WTC11 (cell line): Measurements from ENCODE around the gene ADGRL3. TPM values are rescaled to one million over a fixed set of nuclear protein-coding genes. Genes with fewer than 3 reads are reported as not detected.

ENCODE experiments used
- ATAC-seq: fragments of 200-7000 bp; cut with Tn5 transposase; 2 replicates; pipeline ENCODE4 v1.10.0; 2021; ENCODE audit warnings: mild to moderate bottlenecking, moderate library complexity
- CTCF ChIA-PET: fragments of 300-600 bp; sonication (Branson Sonifier 250); formaldehyde crosslinking; loops from one replicate; lab custom pipeline; 2021; ENCODE audit warnings: antibody characterized with exemption; lab: Charles Lee
- POLR2A ChIA-PET: fragments of 350-600 bp; sonication (Branson Sonifier 250); formaldehyde crosslinking; loops from one replicate; lab custom pipeline; 2021; ENCODE audit warnings: antibody characterized with exemption; lab: Charles Lee
- DNase-seq: peaks from one replicate; pipeline ENCODE4 v3.0.0; 2021; ENCODE audit warnings: low spot score
- H3K27ac Mint-ChIP-seq: 2 replicates; pipeline ENCODE4 v1.8.0; 2021; ENCODE audit warnings: mixed read lengths
- H3K27me3 Mint-ChIP-seq: 2 replicates; pipeline ENCODE4 v1.8.0; 2021; ENCODE audit warnings: low read depth, mild to moderate bottlenecking, moderate library complexity, mixed read lengths
- H3K36me3 Mint-ChIP-seq: 2 replicates; pipeline ENCODE4 v1.8.0; 2021; ENCODE audit warnings: mixed read lengths
- H3K4me1 Mint-ChIP-seq: 2 replicates; pipeline ENCODE4 v1.8.0; 2022; ENCODE audit warnings: mixed read lengths
- H3K4me3 Mint-ChIP-seq: 2 replicates; pipeline ENCODE4 v1.8.0; 2021; ENCODE audit warnings: mild to moderate bottlenecking, moderate library complexity, mixed read lengths
- H3K9me3 Mint-ChIP-seq: 2 replicates; pipeline ENCODE4 v1.8.0; 2021; ENCODE audit warnings: mixed read lengths
- AFF4 ChIP-seq: sonication (generic); formaldehyde crosslinking; IDR thresholded peaks from 2 replicates; pipeline ENCODE4 v1.8.1; 2023; ENCODE audit warnings: mild to moderate bottlenecking, missing genetic modification reagents, borderline replicate concordance
- CBFB ChIP-seq: sonication (generic); formaldehyde crosslinking; IDR thresholded peaks from 2 replicates; pipeline ENCODE4 v1.8.1; 2022; ENCODE audit warnings: mild to moderate bottlenecking, low read depth, missing genetic modification reagents
- EMX1 ChIP-seq: fragments of 250-450 bp; sonication (Bioruptor Pico); IDR thresholded peaks from 2 replicates; pipeline ENCODE4 v1.8.0; 2021; ENCODE audit warnings: mild to moderate bottlenecking
- ERG ChIP-seq: fragments of 250-450 bp; sonication (Bioruptor Pico); IDR thresholded peaks from 2 replicates; pipeline ENCODE4 v1.8.0; 2021; ENCODE audit warnings: mild to moderate bottlenecking
- ESRRA ChIP-seq: sonication (generic); formaldehyde crosslinking; IDR thresholded peaks from 2 replicates; pipeline ENCODE4 v1.8.1; 2022; ENCODE audit warnings: mild to moderate bottlenecking, missing genetic modification reagents, borderline replicate concordance
- FOXJ3 ChIP-seq: sonication (generic); formaldehyde crosslinking; IDR thresholded peaks from 2 replicates; pipeline ENCODE4 v1.9.0; 2021; ENCODE audit warnings: missing genetic modification reagents, mild to moderate bottlenecking, borderline replicate concordance
- HMGA2 ChIP-seq: fragments of 250-450 bp; sonication (Bioruptor Pico); IDR thresholded peaks from 2 replicates; pipeline ENCODE4 v1.4.0; 2021; ENCODE audit warnings: mild to moderate bottlenecking, moderate library complexity
- MYBL2 ChIP-seq: sonication (generic); formaldehyde crosslinking; IDR thresholded peaks from 2 replicates; pipeline ENCODE4 v1.8.1; 2023; ENCODE audit warnings: mild to moderate bottlenecking, moderate library complexity, missing genetic modification reagents
- NFE2L1 ChIP-seq: sonication (generic); formaldehyde crosslinking; IDR thresholded peaks from 2 replicates; pipeline ENCODE4 v1.8.1; 2023; ENCODE audit warnings: missing genetic modification reagents
- SMAD3 ChIP-seq: sonication (generic); formaldehyde crosslinking; IDR thresholded peaks from 2 replicates; pipeline ENCODE4 v1.8.0; 2022; ENCODE audit warnings: missing genetic modification reagents, mild to moderate bottlenecking, borderline replicate concordance
- TCF7 ChIP-seq: sonication (generic); formaldehyde crosslinking; IDR thresholded peaks from 2 replicates; pipeline ENCODE4 v1.8.0; 2022; ENCODE audit warnings: mild to moderate bottlenecking, low read depth, missing genetic modification reagents, moderate library complexity
- TEAD1 ChIP-seq: sonication (generic); formaldehyde crosslinking; IDR thresholded peaks from 2 replicates; pipeline ENCODE4 v1.8.0; 2022; ENCODE audit warnings: mild to moderate bottlenecking, missing genetic modification reagents
- TEAD4 ChIP-seq: sonication (generic); formaldehyde crosslinking; IDR thresholded peaks from 2 replicates; pipeline ENCODE4 v1.8.0; 2022; ENCODE audit warnings: mild to moderate bottlenecking, missing genetic modification reagents
- USF2 ChIP-seq: sonication (generic); formaldehyde crosslinking; IDR thresholded peaks from 2 replicates; pipeline ENCODE4 v1.8.1; 2023; ENCODE audit warnings: mild to moderate bottlenecking, missing genetic modification reagents, moderate library complexity
- ZNF138 ChIP-seq: sonication (generic); formaldehyde crosslinking; conservative IDR thresholded peaks from 2 replicates; pipeline ENCODE4 v1.8.1; 2022; ENCODE audit warnings: mild to moderate bottlenecking, moderate library complexity, missing genetic modification reagents
- total RNA-seq: library from RNA; stranded (reverse); gene quantifications from 3 replicates; pipeline ENCODE4 v1.2.3, GENCODE V29; 2021
- TF ChIP-seq, protein P1 (sequence below): fragments of 200-600 bp; IDR thresholded peaks from 2 replicates; pipeline ENCODE4 v1.8.0; 2022; ENCODE audit warnings: antibody characterized with exemption
- TF ChIP-seq, protein P2 (sequence below): sonication (generic); formaldehyde crosslinking; IDR thresholded peaks from 2 replicates; pipeline ENCODE4 v1.8.0; 2022; ENCODE audit warnings: mild to moderate bottlenecking, missing genetic modification reagents
- TF ChIP-seq, protein P3 (sequence below): sonication (generic); formaldehyde crosslinking; IDR thresholded peaks from 2 replicates; pipeline ENCODE4 v1.8.0; 2022; ENCODE audit warnings: mild to moderate bottlenecking, missing genetic modification reagents

The ADGRL3 gene
- total RNA-seq, 1 experiment from 2014 or later, result 8.7 TPM

DNA sequence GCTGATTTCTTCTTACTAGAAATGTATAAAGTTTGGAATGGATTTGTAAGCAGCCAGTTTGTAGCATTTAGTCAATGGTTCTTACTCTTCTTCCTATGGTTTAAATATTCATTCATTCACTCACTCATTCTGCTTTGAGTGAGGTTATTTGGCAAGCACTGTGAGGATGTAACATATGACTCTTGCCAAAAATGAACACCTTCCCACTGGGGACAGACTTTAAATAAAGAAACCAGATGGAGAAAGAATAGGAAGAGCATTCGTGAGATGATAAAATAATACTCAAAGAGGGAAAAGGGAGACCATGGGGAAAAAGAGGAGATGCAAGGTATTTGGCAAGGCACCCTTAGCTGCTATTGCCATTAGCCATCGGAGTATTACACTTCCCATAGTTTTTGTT, 586.1 kb downstream of the ADGRL3 start (continued):
- TF ChIP-seq, protein P1, sequence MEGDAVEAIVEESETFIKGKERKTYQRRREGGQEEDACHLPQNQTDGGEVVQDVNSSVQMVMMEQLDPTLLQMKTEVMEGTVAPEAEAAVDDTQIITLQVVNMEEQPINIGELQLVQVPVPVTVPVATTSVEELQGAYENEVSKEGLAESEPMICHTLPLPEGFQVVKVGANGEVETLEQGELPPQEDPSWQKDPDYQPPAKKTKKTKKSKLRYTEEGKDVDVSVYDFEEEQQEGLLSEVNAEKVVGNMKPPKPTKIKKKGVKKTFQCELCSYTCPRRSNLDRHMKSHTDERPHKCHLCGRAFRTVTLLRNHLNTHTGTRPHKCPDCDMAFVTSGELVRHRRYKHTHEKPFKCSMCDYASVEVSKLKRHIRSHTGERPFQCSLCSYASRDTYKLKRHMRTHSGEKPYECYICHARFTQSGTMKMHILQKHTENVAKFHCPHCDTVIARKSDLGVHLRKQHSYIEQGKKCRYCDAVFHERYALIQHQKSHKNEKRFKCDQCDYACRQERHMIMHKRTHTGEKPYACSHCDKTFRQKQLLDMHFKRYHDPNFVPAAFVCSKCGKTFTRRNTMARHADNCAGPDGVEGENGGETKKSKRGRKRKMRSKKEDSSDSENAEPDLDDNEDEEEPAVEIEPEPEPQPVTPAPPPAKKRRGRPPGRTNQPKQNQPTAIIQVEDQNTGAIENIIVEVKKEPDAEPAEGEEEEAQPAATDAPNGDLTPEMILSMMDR, result no peak
- TF ChIP-seq USF2 (CRISPR knock-in tag) (no peak), ERG (CRISPR knock-in tag) (no peak), ESRRA (CRISPR knock-in tag) (no peak)

DNA sequence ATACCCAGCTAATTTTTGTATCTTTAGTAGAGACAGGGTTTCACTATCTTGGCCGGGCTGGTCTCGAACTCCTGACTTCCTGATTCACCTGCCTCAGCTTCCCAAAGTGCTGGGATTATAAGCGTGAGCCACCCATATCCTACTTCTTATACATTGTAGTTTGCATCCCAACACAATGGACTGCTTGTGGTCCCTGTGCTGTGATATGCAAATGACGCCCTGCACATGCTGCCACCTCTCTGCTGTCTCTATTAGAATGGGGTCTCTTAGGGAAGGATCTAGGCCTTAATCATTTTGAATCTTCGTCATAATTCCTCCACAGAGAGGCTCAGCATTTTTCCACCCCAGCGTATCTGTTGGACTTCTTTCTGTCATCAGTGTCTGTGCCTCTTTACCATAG, 595.9 kb downstream of the ADGRL3 start:
- peaks cover 20% of the 10 kb centered on the region for H3K4me1 Mint-ChIP-seq
- ChIA-PET CTCF (no interaction called here), POLR2A (no interaction called here)
- H3K9me3 Mint-ChIP-seq, result peaks cover 24% of the 10 kb centered on the region
- H3K27ac Mint-ChIP-seq, result peak overlapping the region; percentile 25; the same call in 1 of the 2 replicates
- TF ChIP-seq TEAD1 (0 out of 2 replicates have a peak, but pooled peaks have one; percentile 22), ZNF138 (CRISPR knock-in tag) (no peak)
- ATAC-seq (peak; percentile 66), DNase-seq (no peak)
- H3K27me3 Mint-ChIP-seq, result peaks cover 3% of the 10 kb centered on the region; the same call in 1 of the 2 replicates
- peaks cover 24% of the 10 kb centered on the region for H3K36me3 Mint-ChIP-seq
- H3K4me3 Mint-ChIP-seq, result no peak overlapping the region

- ChIA-PET POLR2A (no interaction called here), CTCF (no interaction called here)
- no peak overlapping the region for H3K27ac Mint-ChIP-seq
Observed at GRCh38 chr4:61799794-61800193, 599.7 kb downstream of the ADGRL3 start.

DNA sequence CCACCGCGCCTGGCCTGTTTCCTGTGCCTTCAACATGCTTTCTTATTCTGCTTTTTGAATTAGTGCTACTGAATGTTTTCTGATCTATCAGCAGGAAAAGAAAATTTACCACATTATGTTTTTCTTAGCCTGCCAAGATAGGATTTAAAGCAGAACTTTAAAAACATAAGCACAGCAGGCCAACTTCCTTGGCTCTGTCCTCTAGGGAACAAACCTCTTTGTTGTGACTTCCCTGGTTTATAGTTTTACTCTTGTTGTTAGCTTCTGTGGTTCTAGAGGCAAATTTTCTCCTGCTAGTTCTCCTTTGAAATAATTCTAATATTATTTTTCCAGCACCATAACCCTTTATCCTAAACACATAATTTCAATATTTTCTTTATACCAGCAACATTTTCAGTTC, 605.1 kb downstream of the ADGRL3 start:
- CTCF ChIA-PET, result no interaction called here
- TF ChIP-seq HMGA2, result no peak
- TF ChIP-seq CBFB (CRISPR knock-in tag), result no peak
- TF ChIP-seq NFE2L1, result no peak
- TF ChIP-seq TCF7, result no peak
- no peak for TF ChIP-seq TEAD4 (CRISPR knock-in tag)
- no peak for TF ChIP-seq MYBL2 (CRISPR knock-in tag)

More at GRCh38 chr4:61799794-61800193, 599.7 kb downstream of the ADGRL3 start:
- Mint-ChIP-seq H3K4me1 (peaks cover 22% of the 10 kb centered on the region), H3K9me3 (no peaks in the 10 kb centered on the region)
- no peak for DNase-seq
- ATAC-seq, result no peak
- no peak for TF ChIP-seq EMX1 (CRISPR knock-in tag)
- no peak for TF ChIP-seq FOXJ3 (CRISPR knock-in tag)
- TF ChIP-seq TCF7, result no peak
- TF ChIP-seq, all 79 proteins: peak for 0
- Mint-ChIP-seq H3K4me3 (no peak overlapping the region), H3K27me3 (peaks cover 3% of the 10 kb centered on the region; the same call in 1 of the 2 replicates), H3K36me3 (no peaks in the 10 kb centered on the region)

GRCh38 chr4:61805979-61806378, 605.9 kb downstream of the ADGRL3 start:
- CTCF ChIA-PET, result no interaction called here
- Mint-ChIP-seq H3K27ac (no peak overlapping the region), H3K4me1 (peaks cover 16% of the 10 kb centered on the region), H3K27me3 (peaks cover 3% of the 10 kb centered on the region; the same call in 1 of the 2 replicates), H3K36me3 (no peaks in the 10 kb centered on the region), H3K9me3 (no peaks in the 10 kb centered on the region), H3K4me3 (no peak overlapping the region)
- ATAC-seq (no peak), DNase-seq (no peak)
- POLR2A ChIA-PET, result no interaction called here
- TF ChIP-seq, protein P2, sequence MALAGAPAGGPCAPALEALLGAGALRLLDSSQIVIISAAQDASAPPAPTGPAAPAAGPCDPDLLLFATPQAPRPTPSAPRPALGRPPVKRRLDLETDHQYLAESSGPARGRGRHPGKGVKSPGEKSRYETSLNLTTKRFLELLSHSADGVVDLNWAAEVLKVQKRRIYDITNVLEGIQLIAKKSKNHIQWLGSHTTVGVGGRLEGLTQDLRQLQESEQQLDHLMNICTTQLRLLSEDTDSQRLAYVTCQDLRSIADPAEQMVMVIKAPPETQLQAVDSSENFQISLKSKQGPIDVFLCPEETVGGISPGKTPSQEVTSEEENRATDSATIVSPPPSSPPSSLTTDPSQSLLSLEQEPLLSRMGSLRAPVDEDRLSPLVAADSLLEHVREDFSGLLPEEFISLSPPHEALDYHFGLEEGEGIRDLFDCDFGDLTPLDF, result no peak
- TF ChIP-seq AFF4 (no peak), TEAD1 (no peak), SMAD3 (CRISPR knock-in tag) (no peak)
- TF ChIP-seq, protein P3, sequence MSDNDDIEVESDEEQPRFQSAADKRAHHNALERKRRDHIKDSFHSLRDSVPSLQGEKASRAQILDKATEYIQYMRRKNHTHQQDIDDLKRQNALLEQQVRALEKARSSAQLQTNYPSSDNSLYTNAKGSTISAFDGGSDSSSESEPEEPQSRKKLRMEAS (CRISPR knock-in tag), result no peak

More for the DNA sequence above, 605.1 kb downstream of the ADGRL3 start:
- Mint-ChIP-seq H3K9me3 (no peaks in the 10 kb centered on the region), H3K36me3 (no peaks in the 10 kb centered on the region), H3K27ac (no peak overlapping the region), H3K4me1 (peaks cover 16% of the 10 kb centered on the region), H3K27me3 (peaks cover 3% of the 10 kb centered on the region; the same call in 1 of the 2 replicates), H3K4me3 (no peak overlapping the region)
- POLR2A ChIA-PET, result no interaction called here
- DNase-seq, result no peak
- ATAC-seq, result no peak
